ENCODE data around the gene ARG2. TPM values are rescaled to one million over a fixed set of nuclear protein-coding genes. Genes with fewer than 3 reads are reported as not detected.

ARG2 gene
- total and polyA plus RNA-seq, 10 of the 15 experiments (the other 5 are each of a cell fraction or from before 2014, with no cell fraction given): 0.48 to 7.8 (median 1.1) TPM

GRCh38 chr14:67572608-67573007 is 47.1 kb upstream of the ARG2 start (continued):
- no peak for TF ChIP-seq BCL3 (IDR thresholded peaks at IDR 0.05; ENCODE audit: borderline replicate concordance, insufficient read depth, low read depth, low read length, poor library complexity, severe bottlenecking)

DNA sequence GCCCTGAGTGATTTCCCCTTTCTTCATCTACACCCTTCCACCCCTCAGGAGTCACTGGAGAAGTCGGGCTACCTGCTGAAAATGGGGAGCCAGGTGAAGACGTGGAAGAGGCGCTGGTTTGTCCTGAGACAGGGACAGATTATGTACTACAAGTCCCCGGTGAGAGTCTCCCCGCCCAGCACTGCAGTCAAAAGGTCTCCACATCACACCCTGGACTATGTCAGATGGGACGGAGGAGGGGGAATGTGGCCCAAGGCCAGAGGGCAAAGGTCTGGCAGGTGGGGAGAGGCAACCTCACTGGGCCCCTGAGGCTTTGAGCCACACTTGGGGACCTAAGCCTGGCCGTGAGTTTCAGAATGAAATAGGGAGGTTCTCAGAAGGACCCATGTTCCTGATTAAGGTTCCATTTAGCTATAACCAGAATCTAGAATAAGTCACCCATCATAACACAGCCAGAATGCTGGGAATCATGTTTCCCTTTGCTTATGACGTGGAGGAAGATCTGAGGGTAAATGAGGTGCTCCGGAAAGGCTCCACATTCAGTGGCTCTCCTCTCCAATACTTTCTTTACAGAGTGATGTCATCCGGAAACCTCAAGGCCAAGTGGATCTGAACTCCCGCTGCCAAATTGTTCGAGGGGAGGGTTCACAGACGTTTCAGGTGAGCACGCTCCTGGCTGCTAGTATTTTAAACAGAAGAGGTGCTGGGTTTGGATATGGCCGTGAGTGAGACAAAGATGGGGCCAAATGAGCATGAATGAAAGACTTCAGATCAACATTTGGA is 46.3 kb upstream of the ARG2 start:
- Histone ChIP-seq H3K36me3 (ENCODE audit: control insufficient read depth in 2 of 2, insufficient read depth in 2 of 2, low read length in 1 of 2) (no peaks in the 10 kb centered on the region), H3K27ac (ENCODE audit: control insufficient read depth, insufficient read depth) (no peak overlapping the region), H3K9ac (ENCODE audit: control insufficient read depth, insufficient read depth, low read length) (no peak overlapping the region), H4K20me1 (ENCODE audit: control insufficient read depth, insufficient read depth) (peaks cover 2% of the 10 kb centered on the region; the same call in 1 of the 2 replicates), H3K4me2 (ENCODE audit: control insufficient read depth, insufficient read depth) (no peak overlapping the region), H3K9me3 (replicated peaks; ENCODE audit: control insufficient read depth, insufficient read depth, low read length) (no peaks in the 10 kb centered on the region), H3K4me3 (no peak overlapping the region), H3K4me1 (ENCODE audit: control insufficient read depth, insufficient read depth, low read length) (no peaks in the 10 kb centered on the region), H2AFZ (ENCODE audit: control insufficient read depth, low read depth, low read length) (no peak overlapping the region), H3K79me2 (ENCODE audit: control insufficient read depth, insufficient read depth, low read length) (no peaks in the 10 kb centered on the region), H3K27me3 (replicated peaks in 1 of 2; ENCODE audit: control insufficient read depth in 2 of 2, insufficient read depth in 2 of 2, low read length in 1 of 2) (no peaks in the 10 kb centered on the region)
- POLR2A ChIA-PET: no interaction called here
- FAIRE-seq: no peak
- RAD21 ChIA-PET (ENCODE audit: unreplicated experiment): interaction anchor here (1.1 to 5.8 kb wide), 3 partner anchors 86 to 146 kb away, joined by 3 to 176 read pairs (median 31); no protein-coding TSS in a partner anchor
- ATAC-seq: no peak
- WGBS (ENCODE audit: insufficient coverage, insufficient replicate concordance, low lambda C conversion rate, missing lambda C conversion rate): 52% methylated on average over 15 of the region's 15 CpGs
- no TSS peak for BruUV-seq (replicated peaks)
- SMC1A ChIA-PET (ENCODE audit: uncharacterized antibody, unreplicated experiment): interaction anchor here (1.0 to 6.1 kb wide), 5 partner anchors 46 to 153 kb away, joined by 3 to 185 read pairs (median 16); no protein-coding TSS in a partner anchor
- in situ Hi-C loops (cut with MboI): no loop called here
- intact Hi-C loops (cut with micrococcal nuclease; ENCODE audit: unreplicated experiment): no loop called here
- CTCF ChIA-PET: interaction anchor here (0.7 to 27.6 kb wide), 7 partner anchors 10 to 1214 kb away, joined by 3 to 583 read pairs (median 25); partner anchors contain the start of genes PLEKHH1 and RDH12
- DNase-seq (ENCODE audit: low read depth, low spot score): no peak
- no peak for TF ChIP-seq SUPT20H (IDR thresholded peaks at IDR 0.05; ENCODE audit: borderline replicate concordance, control insufficient read depth, low read depth, low read length)
- TF ChIP-seq, protein P1, sequence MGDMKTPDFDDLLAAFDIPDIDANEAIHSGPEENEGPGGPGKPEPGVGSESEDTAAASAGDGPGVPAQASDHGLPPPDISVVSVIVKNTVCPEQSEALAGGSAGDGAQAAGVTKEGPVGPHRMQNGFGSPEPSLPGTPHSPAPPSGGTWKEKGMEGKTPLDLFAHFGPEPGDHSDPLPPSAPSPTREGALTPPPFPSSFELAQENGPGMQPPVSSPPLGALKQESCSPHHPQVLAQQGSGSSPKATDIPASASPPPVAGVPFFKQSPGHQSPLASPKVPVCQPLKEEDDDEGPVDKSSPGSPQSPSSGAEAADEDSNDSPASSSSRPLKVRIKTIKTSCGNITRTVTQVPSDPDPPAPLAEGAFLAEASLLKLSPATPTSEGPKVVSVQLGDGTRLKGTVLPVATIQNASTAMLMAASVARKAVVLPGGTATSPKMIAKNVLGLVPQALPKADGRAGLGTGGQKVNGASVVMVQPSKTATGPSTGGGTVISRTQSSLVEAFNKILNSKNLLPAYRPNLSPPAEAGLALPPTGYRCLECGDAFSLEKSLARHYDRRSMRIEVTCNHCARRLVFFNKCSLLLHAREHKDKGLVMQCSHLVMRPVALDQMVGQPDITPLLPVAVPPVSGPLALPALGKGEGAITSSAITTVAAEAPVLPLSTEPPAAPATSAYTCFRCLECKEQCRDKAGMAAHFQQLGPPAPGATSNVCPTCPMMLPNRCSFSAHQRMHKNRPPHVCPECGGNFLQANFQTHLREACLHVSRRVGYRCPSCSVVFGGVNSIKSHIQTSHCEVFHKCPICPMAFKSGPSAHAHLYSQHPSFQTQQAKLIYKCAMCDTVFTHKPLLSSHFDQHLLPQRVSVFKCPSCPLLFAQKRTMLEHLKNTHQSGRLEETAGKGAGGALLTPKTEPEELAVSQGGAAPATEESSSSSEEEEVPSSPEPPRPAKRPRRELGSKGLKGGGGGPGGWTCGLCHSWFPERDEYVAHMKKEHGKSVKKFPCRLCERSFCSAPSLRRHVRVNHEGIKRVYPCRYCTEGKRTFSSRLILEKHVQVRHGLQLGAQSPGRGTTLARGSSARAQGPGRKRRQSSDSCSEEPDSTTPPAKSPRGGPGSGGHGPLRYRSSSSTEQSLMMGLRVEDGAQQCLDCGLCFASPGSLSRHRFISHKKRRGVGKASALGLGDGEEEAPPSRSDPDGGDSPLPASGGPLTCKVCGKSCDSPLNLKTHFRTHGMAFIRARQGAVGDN (IDR thresholded peaks at IDR 0.05): no peak
- no peak for TF ChIP-seq CEBPB (IDR thresholded peaks at IDR 0.05; ENCODE audit: borderline replicate concordance in 1 of 2, low read depth in 2 of 2, low read length in 2 of 2)
- TF ChIP-seq, protein P2, sequence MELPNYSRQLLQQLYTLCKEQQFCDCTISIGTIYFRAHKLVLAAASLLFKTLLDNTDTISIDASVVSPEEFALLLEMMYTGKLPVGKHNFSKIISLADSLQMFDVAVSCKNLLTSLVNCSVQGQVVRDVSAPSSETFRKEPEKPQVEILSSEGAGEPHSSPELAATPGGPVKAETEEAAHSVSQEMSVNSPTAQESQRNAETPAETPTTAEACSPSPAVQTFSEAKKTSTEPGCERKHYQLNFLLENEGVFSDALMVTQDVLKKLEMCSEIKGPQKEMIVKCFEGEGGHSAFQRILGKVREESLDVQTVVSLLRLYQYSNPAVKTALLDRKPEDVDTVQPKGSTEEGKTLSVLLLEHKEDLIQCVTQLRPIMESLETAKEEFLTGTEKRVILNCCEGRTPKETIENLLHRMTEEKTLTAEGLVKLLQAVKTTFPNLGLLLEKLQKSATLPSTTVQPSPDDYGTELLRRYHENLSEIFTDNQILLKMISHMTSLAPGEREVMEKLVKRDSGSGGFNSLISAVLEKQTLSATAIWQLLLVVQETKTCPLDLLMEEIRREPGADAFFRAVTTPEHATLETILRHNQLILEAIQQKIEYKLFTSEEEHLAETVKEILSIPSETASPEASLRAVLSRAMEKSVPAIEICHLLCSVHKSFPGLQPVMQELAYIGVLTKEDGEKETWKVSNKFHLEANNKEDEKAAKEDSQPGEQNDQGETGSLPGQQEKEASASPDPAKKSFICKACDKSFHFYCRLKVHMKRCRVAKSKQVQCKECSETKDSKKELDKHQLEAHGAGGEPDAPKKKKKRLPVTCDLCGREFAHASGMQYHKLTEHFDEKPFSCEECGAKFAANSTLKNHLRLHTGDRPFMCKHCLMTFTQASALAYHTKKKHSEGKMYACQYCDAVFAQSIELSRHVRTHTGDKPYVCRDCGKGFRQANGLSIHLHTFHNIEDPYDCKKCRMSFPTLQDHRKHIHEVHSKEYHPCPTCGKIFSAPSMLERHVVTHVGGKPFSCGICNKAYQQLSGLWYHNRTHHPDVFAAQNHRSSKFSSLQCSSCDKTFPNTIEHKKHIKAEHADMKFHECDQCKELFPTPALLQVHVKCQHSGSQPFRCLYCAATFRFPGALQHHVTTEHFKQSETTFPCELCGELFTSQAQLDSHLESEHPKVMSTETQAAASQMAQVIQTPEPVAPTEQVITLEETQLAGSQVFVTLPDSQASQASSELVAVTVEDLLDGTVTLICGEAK (IDR thresholded peaks at IDR 0.05; ENCODE audit: borderline replicate concordance): no peak
- TF ChIP-seq RBBP5 (conservative IDR thresholded peaks at IDR 0.05): no peak
- TF ChIP-seq KDM1A (IDR thresholded peaks at IDR 0.05; ENCODE audit: borderline replicate concordance): no peak
- TF ChIP-seq SIN3A (IDR thresholded peaks at IDR 0.05; ENCODE audit: low read depth, low read length): no peak
- TF ChIP-seq CREB1 (IDR thresholded peaks at IDR 0.05; ENCODE audit: low read depth): no peak
- no peak for TF ChIP-seq SP1 (IDR thresholded peaks at IDR 0.05; ENCODE audit: low read depth, low read length)
- no peak for TF ChIP-seq PML (IDR thresholded peaks at IDR 0.05; ENCODE audit: low read length)
